ENCODE data around the gene MTX2.
"Not testable (repeated sequence)": the region's sequence is repeated elsewhere in the genome, so short reads cannot be mapped to it uniquely, and the experiment has no call there.

The MTX2 gene

DNA sequence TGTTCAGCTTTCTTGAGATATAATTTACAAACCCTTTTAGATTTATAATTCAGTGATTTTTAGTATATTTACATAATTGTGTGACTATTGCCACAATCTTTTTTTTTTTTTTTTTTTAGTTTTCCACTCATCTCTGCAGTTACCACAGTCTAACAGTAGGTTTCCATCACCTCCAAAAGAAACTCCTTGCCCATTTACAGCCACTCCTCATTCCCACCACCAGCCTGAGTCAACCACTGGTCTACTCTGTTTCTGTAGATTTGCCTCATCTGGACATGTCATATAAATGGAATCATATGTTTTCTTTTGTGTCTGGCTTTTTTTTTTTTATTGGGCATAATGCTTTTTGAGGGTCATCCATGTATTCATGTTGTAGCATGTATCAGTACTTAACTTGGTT, 16.1 kb downstream of the MTX2 start:
- DNase-seq (ENCODE audit: low read depth in 1 of 2, low spot score in 1 of 2): no peak

GRCh38 chr2:176291335-176291734, 22.1 kb downstream of the MTX2 start:
- no peak for DNase-seq (ENCODE audit: low read depth in 1 of 2, low spot score in 1 of 2)

- no peak for DNase-seq (ENCODE audit: low read depth in 1 of 2, low spot score in 1 of 2)
These were observed 22.6 kb downstream of the MTX2 start for GRCh38 chr2:176291809-176292283.

DNA sequence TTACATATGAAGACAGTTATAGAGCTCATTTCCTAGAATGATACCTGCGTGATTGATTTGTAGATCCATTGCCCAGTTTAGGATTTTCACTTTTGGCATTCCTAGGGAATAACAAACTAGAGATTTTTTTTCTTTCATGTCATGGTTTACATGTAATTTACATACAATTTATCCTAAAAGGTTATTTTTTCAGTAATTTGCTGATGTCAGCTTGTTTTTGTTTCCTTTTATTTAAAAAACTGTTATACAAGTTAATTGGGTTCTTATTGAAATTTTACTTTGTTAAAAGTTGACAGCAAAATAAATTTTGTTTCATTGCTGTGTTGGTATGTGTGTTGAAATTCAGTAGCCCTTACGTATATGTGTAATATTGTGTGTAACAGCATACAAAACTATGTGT, 23.4 kb downstream of the MTX2 start:
- DNase-seq (ENCODE audit: low read depth in 1 of 2, low spot score in 1 of 2): no peak

DNA sequence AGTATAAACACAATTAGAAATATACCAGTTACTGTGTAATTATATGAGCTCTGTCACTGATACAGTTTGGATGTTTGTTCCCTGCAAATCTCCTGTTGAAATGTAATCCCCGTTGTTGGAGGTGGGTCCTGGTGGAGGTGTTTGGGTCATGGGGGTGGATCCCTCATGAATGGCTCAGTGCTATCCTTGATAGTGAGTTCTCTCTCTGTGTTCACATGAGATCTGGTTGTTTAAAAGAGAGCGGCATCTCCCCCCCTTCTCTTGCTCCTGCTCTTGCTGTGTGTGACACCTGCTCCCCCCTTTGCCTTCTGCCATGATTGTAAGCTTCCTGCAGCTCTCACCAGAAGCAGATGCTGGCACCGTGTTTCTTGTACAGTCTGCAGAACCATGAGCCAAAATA, 24.1 kb downstream of the MTX2 start:
- no peak for DNase-seq (ENCODE audit: low read depth in 1 of 2, low spot score in 1 of 2)

DNA sequence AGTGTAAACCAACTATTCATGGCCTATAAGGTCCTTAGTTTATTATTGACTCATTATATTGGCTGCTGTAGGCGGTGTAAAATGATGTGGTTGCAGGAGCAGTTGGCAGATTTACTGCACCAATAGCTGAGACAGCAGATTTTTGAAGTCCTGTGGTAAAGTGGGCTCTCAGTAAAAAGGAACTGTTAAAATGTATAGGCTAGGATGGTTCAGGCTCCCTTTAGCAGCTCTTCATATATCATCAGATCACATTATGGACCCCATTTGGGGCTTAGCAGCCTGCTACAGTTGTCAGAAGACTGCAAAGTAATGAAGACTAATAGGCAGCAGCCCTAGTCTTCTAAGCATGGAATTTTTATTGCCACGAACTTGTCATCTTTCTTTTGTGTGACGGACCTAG, 27.8 kb downstream of the MTX2 start:
- no peak for DNase-seq (ENCODE audit: low read depth in 1 of 2, low spot score in 1 of 2)

DNA sequence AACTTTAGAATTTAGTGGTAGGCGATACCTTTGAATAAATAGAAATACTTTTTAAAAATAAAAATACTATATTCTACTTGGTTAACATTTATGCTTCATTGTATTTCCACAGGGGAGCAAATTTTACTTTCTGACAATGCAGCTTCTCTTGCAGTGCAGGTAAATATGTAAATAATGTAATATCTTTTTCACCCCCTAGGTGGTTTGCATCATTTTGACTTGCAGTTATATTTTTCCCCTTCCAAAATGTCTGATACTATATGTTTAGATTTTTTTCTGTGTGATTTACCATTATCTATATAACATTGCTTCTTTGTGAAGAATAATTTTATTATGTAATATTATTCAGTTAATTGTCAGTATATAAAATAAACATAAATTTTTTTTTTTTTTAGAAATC, 28.5 kb downstream of the MTX2 start:
- no peak for DNase-seq (ENCODE audit: low read depth in 1 of 2, low spot score in 1 of 2)

DNA sequence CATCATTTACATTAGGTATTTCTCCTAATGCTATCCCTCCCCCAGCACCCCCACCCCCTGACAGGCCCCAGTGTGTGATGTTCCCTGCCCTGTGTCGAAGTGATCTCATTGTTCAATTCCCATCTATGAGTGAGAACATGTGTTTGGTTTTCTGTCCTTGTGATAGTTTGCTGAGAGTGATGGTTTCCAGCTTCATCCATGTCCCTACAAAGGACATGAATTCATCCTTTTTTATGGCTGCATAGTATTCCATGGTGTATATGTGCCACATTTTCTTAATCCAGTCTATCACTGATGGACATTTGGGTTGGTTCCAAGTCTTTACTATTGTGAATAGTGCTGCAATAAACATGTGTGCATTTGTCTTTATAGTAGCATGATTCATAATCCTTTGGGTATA, 36.8 kb downstream of the MTX2 start:
- DNase-seq (ENCODE audit: low read depth in 1 of 2, low spot score in 1 of 2): not testable (repeated sequence)

DNA sequence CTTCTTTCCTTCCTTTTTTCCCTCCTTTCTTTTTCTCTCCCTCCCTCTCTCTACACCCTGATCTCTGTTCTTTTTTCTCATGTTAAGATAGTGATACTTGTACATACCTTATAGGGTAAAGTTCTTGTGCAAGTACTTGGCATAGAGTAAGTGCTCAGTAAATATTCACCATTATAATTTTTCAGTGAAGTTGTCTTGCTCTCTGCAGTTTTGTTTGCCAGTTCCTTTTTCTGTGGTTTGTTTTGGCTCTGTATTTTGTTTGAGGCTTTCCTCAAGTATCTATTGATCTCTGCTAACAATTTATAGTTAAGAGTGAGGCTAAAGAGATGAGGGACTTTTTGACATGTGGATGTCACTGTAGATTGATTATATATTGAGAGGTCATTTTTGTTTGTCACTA, 48.0 kb downstream of the MTX2 start:
- DNase-seq (ENCODE audit: low read depth in 1 of 2, low spot score in 1 of 2): no peak

DNA sequence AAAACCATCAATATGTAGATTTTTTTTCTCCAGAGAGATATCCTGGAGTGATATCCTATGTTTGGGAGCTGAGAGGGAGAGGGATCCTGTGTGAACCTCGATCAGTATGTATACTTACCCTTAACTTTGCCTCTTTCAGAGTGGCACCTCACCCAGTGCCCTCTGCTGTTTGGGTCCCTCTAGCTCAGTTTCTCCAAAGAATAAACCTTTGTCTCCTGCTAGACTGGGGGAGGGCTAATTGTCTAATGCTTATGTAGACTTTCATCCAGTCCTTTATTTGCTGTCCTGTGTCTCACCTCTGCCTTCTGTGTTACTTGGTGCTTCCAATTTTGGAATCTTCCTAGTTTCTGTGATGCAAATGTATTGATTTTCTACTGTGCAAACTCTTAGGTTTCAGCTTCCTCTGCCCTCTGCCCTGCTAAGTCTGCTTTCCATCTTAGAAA, 48.4 kb downstream of the MTX2 start:
- no peak for DNase-seq (ENCODE audit: low read depth in 1 of 2, low spot score in 1 of 2)

DNA sequence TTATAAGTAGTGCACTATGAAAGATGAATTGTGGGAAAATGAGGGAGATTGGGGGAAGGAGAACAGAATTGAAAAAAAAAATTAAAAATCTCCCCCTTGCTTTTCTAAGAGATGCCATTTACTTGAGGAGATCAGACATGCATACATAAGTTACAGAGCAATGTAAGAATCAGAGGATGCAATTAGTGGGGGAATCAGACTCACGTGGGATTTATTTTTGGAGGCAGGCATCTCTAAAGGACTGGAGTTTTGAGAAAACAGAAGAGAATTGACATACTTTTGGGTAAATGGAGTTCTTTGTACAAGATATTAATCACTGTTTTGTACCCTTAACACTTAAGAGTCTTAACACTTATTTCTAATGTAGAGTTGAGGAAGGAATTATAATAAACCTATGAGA, 52.7 kb downstream of the MTX2 start:
- no peak for DNase-seq (ENCODE audit: low read depth in 1 of 2, low spot score in 1 of 2)

DNA sequence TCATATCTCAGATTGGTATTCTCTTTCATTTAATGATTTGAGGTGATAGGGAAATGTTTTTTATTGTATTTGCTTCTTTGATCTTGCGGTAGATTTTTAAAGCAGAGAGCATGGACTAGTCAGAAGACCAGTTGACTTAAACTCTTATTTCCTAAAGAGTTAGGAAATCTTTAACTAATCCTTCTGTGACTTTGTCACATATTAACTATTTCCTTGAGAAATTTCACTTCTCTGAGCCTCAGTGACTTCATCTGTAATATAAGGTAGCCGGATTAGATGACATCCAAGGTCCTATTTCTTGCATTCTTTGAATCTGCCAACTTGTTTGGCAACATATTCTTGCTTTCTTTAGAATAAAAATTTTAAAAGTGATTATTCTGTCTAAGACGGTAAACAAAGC, 55.6 kb downstream of the MTX2 start:
- DNase-seq (ENCODE audit: low read depth in 1 of 2, low spot score in 1 of 2): no peak

- DNase-seq (ENCODE audit: low read depth in 1 of 2, low spot score in 1 of 2): no peak
These were observed 56.5 kb downstream of the MTX2 start for GRCh38 chr2:176325732-176326131.

- DNase-seq (ENCODE audit: low read depth in 1 of 2, low spot score in 1 of 2): no peak
These were observed 58.9 kb downstream of the MTX2 start for GRCh38 chr2:176328149-176328548.

GRCh38 chr2:176330612-176331011, 61.4 kb downstream of the MTX2 start:
- no peak for DNase-seq (ENCODE audit: low read depth in 1 of 2, low spot score in 1 of 2)

GRCh38 chr2:176331646-176332045, 62.4 kb downstream of the MTX2 start:
- no peak for DNase-seq (ENCODE audit: low read depth in 1 of 2, low spot score in 1 of 2)

DNA sequence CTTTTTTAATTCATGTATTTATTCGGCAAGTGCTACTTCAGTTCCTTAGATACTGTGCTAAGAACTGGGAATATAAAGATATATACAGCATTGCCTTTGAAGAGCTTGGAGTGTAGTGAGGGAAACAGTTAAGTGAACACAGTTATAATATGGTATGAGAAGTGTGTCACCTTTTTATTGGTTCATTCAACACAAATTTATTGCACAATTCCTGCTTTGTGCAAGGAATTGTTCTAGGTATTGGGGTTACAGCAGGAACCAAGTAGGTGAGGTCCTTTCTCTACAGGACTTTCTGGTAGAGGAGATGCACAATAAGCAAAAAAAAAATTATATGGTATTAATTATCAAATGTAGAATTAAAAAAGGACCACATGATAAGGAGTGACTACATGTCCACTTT, 65.5 kb downstream of the MTX2 start:
- no peak for DNase-seq (ENCODE audit: low read depth in 1 of 2, low spot score in 1 of 2)

DNA sequence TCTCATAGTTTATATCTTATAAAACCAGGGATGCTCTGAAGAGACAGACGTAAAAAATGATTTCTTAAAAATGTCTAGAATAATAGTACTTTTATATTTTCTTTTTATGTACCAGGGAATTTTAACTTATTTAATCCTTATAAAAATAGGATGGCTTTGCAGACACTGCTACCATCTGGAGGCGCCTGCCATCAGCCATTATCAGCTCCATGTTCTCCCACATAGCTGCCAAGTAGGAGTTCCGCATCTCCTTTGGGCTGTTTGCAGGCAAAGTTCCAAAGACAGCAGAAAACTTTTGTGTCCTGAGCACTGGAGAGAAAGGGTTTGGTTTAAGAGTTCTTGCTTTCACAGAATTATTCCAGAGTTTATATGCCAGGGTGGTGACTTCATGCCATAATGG, 69.2 kb downstream of the MTX2 start:
- DNase-seq (ENCODE audit: low read depth in 1 of 2, low spot score in 1 of 2): no peak

- no peak for DNase-seq (ENCODE audit: low read depth in 1 of 2, low spot score in 1 of 2)
These were observed 70.0 kb downstream of the MTX2 start for GRCh38 chr2:176339208-176339607.

GRCh38 chr2:176356251-176356650, 87.0 kb downstream of the MTX2 start:
- DNase-seq (ENCODE audit: low read depth in 1 of 2, low spot score in 1 of 2): no peak

- DNase-seq (ENCODE audit: low read depth in 1 of 2, low spot score in 1 of 2): no peak
These were observed 95.2 kb downstream of the MTX2 start for GRCh38 chr2:176364273-176364977.

DNA sequence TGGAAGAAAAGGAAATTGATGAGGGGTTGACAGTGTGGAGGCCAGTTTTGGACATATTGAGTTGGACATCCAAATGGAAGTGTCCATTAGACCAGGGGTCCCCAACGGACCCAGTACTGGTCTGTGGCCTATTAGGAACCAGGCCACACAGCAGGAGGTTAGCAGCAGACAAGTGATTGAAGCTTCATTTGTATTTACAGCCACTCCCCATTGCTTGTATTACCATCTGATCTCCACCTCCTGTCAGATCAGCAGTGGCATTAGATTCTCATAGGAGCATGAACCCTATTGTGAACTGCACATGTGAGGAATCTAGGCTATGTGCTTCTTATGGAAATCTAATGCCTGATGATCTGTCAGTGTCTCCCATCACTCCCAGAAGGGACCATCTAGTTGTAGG, 99.1 kb downstream of the MTX2 start:
- no peak for DNase-seq (ENCODE audit: low read depth in 1 of 2, low spot score in 1 of 2)

GRCh38 chr2:176370467-176371171, 101.4 kb downstream of the MTX2 start:
- no peak for DNase-seq (ENCODE audit: low read depth in 1 of 2, low spot score in 1 of 2)

Data from activated CD4-positive, alpha-beta T cell treated with anti-CD3 and anti-CD28 coated beads, Interleukin-2, amount 50 U/mL, for 24 hours (primary cell).